ENCODE data around the gene FBLN1. TPM values are rescaled to one million over a fixed set of nuclear protein-coding genes. Genes with fewer than 3 reads are reported as not detected.

The FBLN1 gene
- total and polyA plus RNA-seq, 9 of the 15 experiments (the other 6 are each of a cell fraction or from before 2014, with no cell fraction given), result 0.66 TPM; not detected in 8

DNA sequence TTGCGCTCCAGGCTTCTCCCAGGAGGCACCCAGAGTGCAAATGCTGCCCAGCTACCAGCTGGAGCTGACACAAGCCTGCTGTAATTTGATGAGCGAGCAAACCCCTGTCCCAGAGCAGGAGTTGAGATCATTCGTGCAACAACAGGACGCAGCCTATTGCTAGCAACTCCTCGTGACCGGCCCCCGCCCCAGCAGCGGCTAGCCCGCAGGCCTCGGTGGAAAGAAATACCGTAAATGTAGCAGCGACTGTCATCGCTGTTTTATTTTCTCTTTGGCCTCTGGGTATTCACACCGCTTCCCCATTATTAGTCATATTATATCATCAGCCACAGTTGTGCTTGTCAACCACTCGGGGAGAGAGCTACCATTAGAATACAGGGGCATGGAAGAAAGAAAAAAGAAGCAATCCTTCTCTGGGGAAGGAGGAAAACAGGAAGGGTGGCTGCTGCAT lies 109.8 kb downstream of the FBLN1 start:
- H3K27ac ChIP-seq (ENCODE audit: extremely low read depth, low read depth, low read length), result no peak overlapping the region
- no peaks in the 10 kb centered on the region for H3K79me2 ChIP-seq (ENCODE audit: control insufficient read depth, insufficient read depth, low read length)
- FAIRE-seq, result no peak
- H3K4me1 ChIP-seq (replicated peaks in 1 of 2; ENCODE audit: control insufficient read depth in 2 of 2, insufficient read depth in 2 of 2, low read length in 2 of 2), result no peaks in the 10 kb centered on the region; a peak in 1 of 5 replicates
- no peaks in the 10 kb centered on the region for H3K9me3 ChIP-seq (replicated peaks; ENCODE audit: control insufficient read depth, insufficient read depth, low read depth, low read length)
- no peak overlapping the region for H2AFZ ChIP-seq (ENCODE audit: low read depth, low read length)
- H3K4me2 ChIP-seq (ENCODE audit: insufficient read depth, low read length), result no peak overlapping the region
- no peaks in the 10 kb centered on the region for H3K9me1 ChIP-seq (ENCODE audit: control insufficient read depth, insufficient read depth, low read length)
- intact Hi-C loops (cut with micrococcal nuclease), result no loop called here
- in situ Hi-C loops (cut with MboI), result no loop called here
- H4K20me1 ChIP-seq (replicated peaks; ENCODE audit: control insufficient read depth, insufficient read depth, low read length), result no peaks in the 10 kb centered on the region
- ChIA-PET POLR2A (interaction anchor here (0.7 kb wide), 1 partner anchor 705 kb away, joined by 3 read pairs; no protein-coding TSS in a partner anchor), CTCF (ENCODE audit: low intra/inter-chr PET ratio) (no interaction called here)
- H3K36me3 ChIP-seq (ENCODE audit: control insufficient read depth, insufficient read depth, low read length), result no peaks in the 10 kb centered on the region
- 54% methylated on average over 9 of the region's 15 CpGs for WGBS (ENCODE audit: insufficient coverage, low coverage, missing lambda C conversion rate)
- TF ChIP-seq ZNF354B (CRISPR knock-in tag; IDR thresholded peaks at IDR 0.05) (no peak), BACH1 (tag; IDR thresholded peaks at IDR 0.05) (no peak)
- no peak overlapping the region for H3K4me3 ChIP-seq
- peak overlapping the region in 1 of 2 experiments; percentile 26; a peak in 1 of 4 replicates for H3K9ac ChIP-seq (ENCODE audit: insufficient read depth in 1 of 2, low read depth in 2 of 2, low read length in 2 of 2)
- no peak for DNase-seq (ENCODE audit: extremely low read depth in 1 of 4, low spot score in 3 of 4)
- peaks cover 7 to 24% of the 10 kb centered on the region in 2 experiments; a peak in 4 of 5 replicates for H3K27me3 ChIP-seq (ENCODE audit: control insufficient read depth in 2 of 2, insufficient read depth in 2 of 2, low read length in 2 of 2)
- no TSS peak for BruUV-seq (replicated peaks)
- ATAC-seq, result no peak

- DNase-seq (ENCODE audit: extremely low read depth in 1 of 4, low spot score in 3 of 4) (no peak), ATAC-seq (no peak), FAIRE-seq (no peak)
- POLR2A ChIA-PET, result no interaction called here
- Histone ChIP-seq H3K4me3 (no peak overlapping the region), H3K79me2 (ENCODE audit: control insufficient read depth, insufficient read depth, low read length) (no peaks in the 10 kb centered on the region), H3K27me3 (ENCODE audit: control insufficient read depth in 2 of 2, insufficient read depth in 2 of 2, low read length in 2 of 2) (peaks cover 7 to 24% of the 10 kb centered on the region in 2 experiments; a peak in 4 of 5 replicates), H3K4me1 (replicated peaks in 1 of 2; ENCODE audit: control insufficient read depth in 2 of 2, insufficient read depth in 2 of 2, low read length in 2 of 2) (no peaks in the 10 kb centered on the region; a peak in 1 of 5 replicates), H3K9me3 (replicated peaks; ENCODE audit: control insufficient read depth, insufficient read depth, low read depth, low read length) (no peaks in the 10 kb centered on the region), H2AFZ (ENCODE audit: low read depth, low read length) (no peak overlapping the region), H4K20me1 (replicated peaks; ENCODE audit: control insufficient read depth, insufficient read depth, low read length) (no peaks in the 10 kb centered on the region), H3K4me2 (ENCODE audit: insufficient read depth, low read length) (no peak overlapping the region), H3K9me1 (ENCODE audit: control insufficient read depth, insufficient read depth, low read length) (no peaks in the 10 kb centered on the region), H3K27ac (ENCODE audit: extremely low read depth, low read depth, low read length) (no peak overlapping the region), H3K36me3 (ENCODE audit: control insufficient read depth, insufficient read depth, low read length) (no peaks in the 10 kb centered on the region), H3K9ac (ENCODE audit: insufficient read depth in 1 of 2, low read depth in 2 of 2, low read length in 2 of 2) (no peak overlapping the region)
- TF ChIP-seq LCOR (CRISPR knock-in tag; IDR thresholded peaks at IDR 0.05) (no peak), RFX1 (IDR thresholded peaks at IDR 0.05) (peak; percentile 45)
- intact Hi-C loops (cut with micrococcal nuclease), result no loop called here
- CTCF ChIA-PET (ENCODE audit: low intra/inter-chr PET ratio), result no interaction called here
- WGBS (ENCODE audit: insufficient coverage, low coverage, missing lambda C conversion rate), result 19% methylated on average over 13 of the region's 15 CpGs
- in situ Hi-C loops (cut with MboI), result no loop called here
- no TSS peak for BruUV-seq (replicated peaks)
Observed at GRCh38 chr22:45612940-45613339, 110.3 kb downstream of the FBLN1 start.

Data from K562 (cell line).